B cell (primary cell): ENCODE data around the gene RIC3. TPM values are rescaled to one million over a fixed set of nuclear protein-coding genes. Genes with fewer than 3 reads are reported as not detected.

Experiments used
- ATAC-seq: fragments of 200-7000 bp; cut with Tn5 transposase; one replicate; pipeline ENCODE4 v1.10.0; 2021; ENCODE audit warnings: low read depth, mild to moderate bottlenecking, moderate number of reproducible peaks, moderate library complexity
- CTCF ChIA-PET: fragments of 350-600 bp; sonication (Branson Sonifier 250); formaldehyde crosslinking; loops from one replicate; lab custom pipeline; 2021; ENCODE audit warnings: antibody characterized with exemption, inconsistent platforms; lab: Charles Lee
- POLR2A ChIA-PET: fragments of 350-600 bp; sonication (Branson Sonifier 250); formaldehyde crosslinking; loops from one replicate; lab custom pipeline; 2021; ENCODE audit warnings: antibody characterized with exemption; lab: Charles Lee
- DNase-seq: peaks from one replicate; pipeline ENCODE4 v3.0.0; 2013
- H2AFZ ChIP-seq: 2 replicates; pipeline ENCODE4 v1.6.1; 2012; ENCODE audit warnings: mild to moderate bottlenecking, low read depth, low read length; ENCODE audit not compliant: insufficient read depth, poor library complexity, severe bottlenecking
- H3K27ac ChIP-seq, 2 donors: 1 replicate in 1 of 2; 2 replicates in 1 of 2; pipeline ENCODE4 v1.5.1; 2012 to 2013; ENCODE audit warnings: low read length in 2 of 2, mild to moderate bottlenecking in 2 of 2, moderate library complexity in 1 of 2
- H3K27me3 ChIP-seq, 4 experiments: fragments of 200-600 bp in 1 of 4; sonication (generic) in 1 of 4; replicated peaks in 1 of 4; 1 replicate in 2 of 4; 2 replicates in 2 of 4; pipeline versions ENCODE4 v1.6.1 to v1.7.0; 2013 to 2016; ENCODE audit warnings: low read length in 3 of 4, mild to moderate bottlenecking in 2 of 4, mixed read lengths in 1 of 4, moderate library complexity in 1 of 4; ENCODE audit not compliant: insufficient read depth in 4 of 4, control insufficient read depth in 3 of 4; ENCODE audit errors: control extremely low read depth in 1 of 4
- H3K36me3 ChIP-seq, 2 experiments: replicated peaks in 1 of 2; 1 replicate in 1 of 2; 2 replicates in 1 of 2; pipeline versions ENCODE4 v1.6.1 to v1.7.1; 2013; ENCODE audit warnings: low read length in 1 of 2; ENCODE audit not compliant: insufficient read depth in 2 of 2, control insufficient read depth in 1 of 2; ENCODE audit errors: control extremely low read depth in 1 of 2, extremely low read depth in 1 of 2
- H3K4me1 ChIP-seq, 2 donors: fragments of 200-600 bp in 1 of 2; sonication (generic) in 1 of 2; 1 replicate in 1 of 2; 2 replicates in 1 of 2; pipeline versions ENCODE4 v1.5.1 to v1.6.1; 2013 to 2017; ENCODE audit warnings: low read length in 2 of 2; ENCODE audit not compliant: control insufficient read depth in 2 of 2, insufficient read depth in 2 of 2
- H3K4me2 ChIP-seq: replicated peaks from 2 replicates; pipeline ENCODE3; 2012; ENCODE audit warnings: mild to moderate bottlenecking, low read depth, low read length; ENCODE audit not compliant: poor library complexity, severe bottlenecking
- H3K4me3 ChIP-seq, 5 experiments: fragments of 200-600 bp in 1 of 5; sonication (generic) in 1 of 5; 1 replicate in 3 of 5; 2 replicates in 2 of 5; pipeline versions ENCODE4 v1.5.1 to v1.7.0; 2011 to 2016; ENCODE audit warnings: low read length in 4 of 5, mild to moderate bottlenecking in 4 of 5, low read depth in 2 of 5, control low read depth in 1 of 5, moderate library complexity in 1 of 5; ENCODE audit not compliant: insufficient read depth in 1 of 5; ENCODE audit errors: control extremely low read depth in 1 of 5, extremely low read depth in 1 of 5
- H3K79me2 ChIP-seq: fragments of 200-600 bp; sonication (generic); one replicate; pipeline ENCODE4 v1.6.0; 2016; ENCODE audit warnings: low read length; ENCODE audit not compliant: control insufficient read depth, insufficient read depth
- H3K9ac ChIP-seq: fragments of 200-600 bp; sonication (generic); 2 replicates; pipeline ENCODE4 v1.6.1; 2017; ENCODE audit warnings: mild to moderate bottlenecking, low read length, moderate library complexity
- H3K9me3 ChIP-seq, 3 donors: one replicate each; pipeline versions ENCODE4 v1.6.1 to v1.7.1; 2013; ENCODE audit warnings: low read length in 2 of 3; ENCODE audit not compliant: control insufficient read depth in 2 of 3, insufficient read depth in 1 of 3; ENCODE audit errors: control extremely low read depth in 1 of 3
- H4K20me1 ChIP-seq: 2 replicates; pipeline ENCODE4 v1.6.0; 2012; ENCODE audit warnings: mild to moderate bottlenecking, low read length; ENCODE audit not compliant: insufficient read depth, control insufficient read depth, poor library complexity, severe bottlenecking
- H3K27ac Mint-ChIP-seq: one replicate; pipeline ENCODE4 v1.8.0; 2021; ENCODE audit warnings: mixed read lengths
- H3K27me3 Mint-ChIP-seq: one replicate; pipeline ENCODE4 v1.8.0; 2021; ENCODE audit warnings: mixed read lengths
- H3K4me1 Mint-ChIP-seq: one replicate; pipeline ENCODE4 v1.8.0; 2021; ENCODE audit warnings: mixed read lengths
- H3K4me3 Mint-ChIP-seq: one replicate; pipeline ENCODE4 v1.8.0; 2021; ENCODE audit warnings: mixed read lengths
- H3K9me3 Mint-ChIP-seq: one replicate; pipeline ENCODE4 v1.8.0; 2022; ENCODE audit warnings: mixed read lengths; ENCODE audit not compliant: insufficient read depth
- EZH2 ChIP-seq: IDR thresholded peaks from 2 replicates; pipeline ENCODE4 v1.6.1; 2012; ENCODE audit warnings: borderline replicate concordance, low read depth, mild to moderate bottlenecking, moderate library complexity, low read length; ENCODE audit not compliant: insufficient read depth, poor library complexity, severe bottlenecking
- WGBS: methylation state at CpG from one replicate; pipeline ENCODE4 v1.1.5; 2013; ENCODE audit warnings: missing lambda C conversion rate; ENCODE audit not compliant: insufficient coverage; 5-methylcytosine and 5-hydroxymethylcytosine counted together
- intact Hi-C: fragments of 100-400 bp; cut with micrococcal nuclease; formaldehyde crosslinking; loops from one replicate; pipeline ENCODE4 v1.10.0; 2022
- polyA plus RNA-seq: library from polyadenylated mRNA; depleted of rRNA; stranded (reverse); fragments of >200 nt; gene quantifications from 2 replicates; pipeline ENCODE4 v1.2.3, GENCODE V29; 2012
- total RNA-seq, 2 donors: library from RNA; stranded (reverse); fragments of 120-200 nt in 1 of 2; gene quantifications; 1 replicate in 1 of 2; 2 replicates in 1 of 2; pipeline versions ENCODE4 v1.2.3 to v1.2.4, GENCODE V29; 2013 to 2022
- TF ChIP-seq, protein P1 (sequence below): fragments of 200-600 bp; IDR thresholded peaks from one replicate; pipeline ENCODE4 v1.8.0; 2022; ENCODE audit warnings: antibody characterized with exemption, mild to moderate bottlenecking

The RIC3 gene
- total and polyA plus RNA-seq, 2 donors (not counting 1 experiment from before 2014, with no cell fraction given) = 62.4 to 74.6 TPM

DNA sequence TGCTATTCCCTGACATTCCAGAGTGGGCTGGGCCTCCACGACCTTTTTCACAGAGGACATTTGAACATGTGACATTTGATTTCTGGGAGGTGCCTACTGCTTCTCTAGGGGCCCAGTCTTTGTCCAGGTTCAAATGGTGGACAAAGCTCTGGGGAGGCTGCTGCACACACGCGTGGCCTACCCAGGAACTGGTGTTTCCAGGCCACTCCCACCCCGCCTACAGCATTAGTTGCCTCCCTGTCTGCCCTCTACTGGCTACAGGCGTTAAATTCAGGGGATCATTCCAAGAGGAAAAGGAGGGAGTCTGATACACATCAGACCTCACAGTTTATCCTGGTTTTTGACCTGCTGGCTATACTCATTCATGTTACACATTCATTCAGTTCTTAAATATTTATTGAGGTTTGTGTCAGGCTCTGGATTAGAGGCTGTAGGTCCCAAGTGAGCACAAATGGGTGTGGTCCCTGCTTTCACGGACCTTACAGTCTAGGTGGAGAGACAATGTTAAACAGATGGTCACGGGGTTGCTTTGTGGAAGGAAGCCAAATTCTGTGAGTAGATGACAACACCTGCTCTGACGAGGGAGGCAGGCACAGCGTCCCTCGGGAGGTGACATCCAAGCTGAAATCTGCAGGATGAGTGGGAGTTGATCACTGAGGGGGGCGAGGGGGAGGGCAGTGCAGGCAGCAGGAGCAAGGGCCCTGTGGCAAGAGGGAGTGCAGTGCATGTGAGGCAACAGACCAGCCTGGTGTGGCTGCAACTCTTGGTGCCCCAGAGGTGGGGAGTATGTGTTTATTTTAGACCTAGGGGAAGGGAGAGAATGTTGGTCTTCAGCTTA lies 76.0 kb downstream of the RIC3 start:
- intact Hi-C loops = no loop called here
- no peak for DNase-seq
- no peak for ATAC-seq

DNA sequence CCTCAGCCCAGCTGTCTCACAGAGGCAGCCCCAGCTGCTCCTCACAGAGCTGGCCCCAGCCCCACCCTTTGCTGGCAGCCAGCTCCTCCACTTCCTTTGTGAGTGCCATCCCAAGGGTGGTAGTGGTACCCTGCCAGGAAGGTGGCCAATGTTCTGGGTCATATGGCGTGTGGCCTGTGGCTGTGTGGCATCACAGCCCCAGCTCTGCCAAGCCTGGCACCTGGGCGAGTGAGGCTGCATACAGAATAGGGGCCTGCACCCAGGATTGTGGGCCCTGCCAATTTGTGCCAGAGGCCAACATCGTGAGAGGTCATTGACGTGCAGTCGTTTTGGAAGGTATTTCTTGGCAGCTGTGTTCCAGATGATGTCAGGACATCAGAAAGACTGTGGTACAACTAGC lies 77.1 kb downstream of the RIC3 start:
- ChIA-PET CTCF (interaction anchor here (1.5 to 6.2 kb wide), 4 partner anchors 8 to 994 kb away, joined by 4 to 41 read pairs (median 13); no protein-coding TSS in a partner anchor), POLR2A (no interaction called here)
- H3K27me3 ChIP-seq = peaks cover 0 to 11% (median 0%) of the 10 kb centered on the region in 4 experiments
- H2AFZ ChIP-seq = no peak overlapping the region
- peaks cover 0 to 5% of the 10 kb centered on the region in 2 donors for H3K4me1 ChIP-seq
- no peak overlapping the region for H3K9ac ChIP-seq
- H3K36me3 ChIP-seq = no peaks in the 10 kb centered on the region
- DNase-seq = no peak
- intact Hi-C loops = no loop called here
- H4K20me1 ChIP-seq = no peaks in the 10 kb centered on the region
- ATAC-seq = no peak
- H3K9me3 Mint-ChIP-seq = no peaks in the 10 kb centered on the region
- H3K27me3 Mint-ChIP-seq = peaks cover 6% of the 10 kb centered on the region
- H3K27ac Mint-ChIP-seq = no peak overlapping the region
- H3K4me1 Mint-ChIP-seq = peaks cover 2% of the 10 kb centered on the region
- no peak overlapping the region for H3K4me3 Mint-ChIP-seq
- TF ChIP-seq, protein P1, sequence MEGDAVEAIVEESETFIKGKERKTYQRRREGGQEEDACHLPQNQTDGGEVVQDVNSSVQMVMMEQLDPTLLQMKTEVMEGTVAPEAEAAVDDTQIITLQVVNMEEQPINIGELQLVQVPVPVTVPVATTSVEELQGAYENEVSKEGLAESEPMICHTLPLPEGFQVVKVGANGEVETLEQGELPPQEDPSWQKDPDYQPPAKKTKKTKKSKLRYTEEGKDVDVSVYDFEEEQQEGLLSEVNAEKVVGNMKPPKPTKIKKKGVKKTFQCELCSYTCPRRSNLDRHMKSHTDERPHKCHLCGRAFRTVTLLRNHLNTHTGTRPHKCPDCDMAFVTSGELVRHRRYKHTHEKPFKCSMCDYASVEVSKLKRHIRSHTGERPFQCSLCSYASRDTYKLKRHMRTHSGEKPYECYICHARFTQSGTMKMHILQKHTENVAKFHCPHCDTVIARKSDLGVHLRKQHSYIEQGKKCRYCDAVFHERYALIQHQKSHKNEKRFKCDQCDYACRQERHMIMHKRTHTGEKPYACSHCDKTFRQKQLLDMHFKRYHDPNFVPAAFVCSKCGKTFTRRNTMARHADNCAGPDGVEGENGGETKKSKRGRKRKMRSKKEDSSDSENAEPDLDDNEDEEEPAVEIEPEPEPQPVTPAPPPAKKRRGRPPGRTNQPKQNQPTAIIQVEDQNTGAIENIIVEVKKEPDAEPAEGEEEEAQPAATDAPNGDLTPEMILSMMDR = no peak
- TF ChIP-seq EZH2 = no peak
- no peak overlapping the region for H3K27ac ChIP-seq
- no peak overlapping the region for H3K4me2 ChIP-seq
- no peak overlapping the region for H3K4me3 ChIP-seq
- H3K9me3 ChIP-seq = no peaks in the 10 kb centered on the region
- no peaks in the 10 kb centered on the region for H3K79me2 ChIP-seq
- 90% methylated on average over 5 of the region's 5 CpGs for WGBS

More for the DNA sequence above, 76.0 kb downstream of the RIC3 start:
- CTCF ChIA-PET = interaction anchor here (0.7 to 1.4 kb wide), 4 partner anchors 8 to 86 kb away, joined by 3 to 4 read pairs (median 4); no protein-coding TSS in a partner anchor
- H3K4me3 Mint-ChIP-seq = no peak overlapping the region
- H2AFZ ChIP-seq = no peak overlapping the region
- no peaks in the 10 kb centered on the region for H3K79me2 ChIP-seq
- H3K27me3 ChIP-seq = peaks cover 0 to 9% (median 0%) of the 10 kb centered on the region in 4 experiments
- H3K27ac Mint-ChIP-seq = no peak overlapping the region
- no peak for TF ChIP-seq EZH2
- TF ChIP-seq, protein P1 = no peak
- H3K27me3 Mint-ChIP-seq = no peaks in the 10 kb centered on the region
- no peaks in the 10 kb centered on the region for H3K9me3 ChIP-seq
- POLR2A ChIA-PET = no interaction called here
- no peak overlapping the region for H3K27ac ChIP-seq
- peaks cover 0 to 5% of the 10 kb centered on the region in 2 donors for H3K4me1 ChIP-seq
- WGBS = 61% methylated on average over 10 of the region's 11 CpGs
- H3K36me3 ChIP-seq = no peaks in the 10 kb centered on the region
- no peaks in the 10 kb centered on the region for H3K9me3 Mint-ChIP-seq
- H3K9ac ChIP-seq = no peak overlapping the region
- H4K20me1 ChIP-seq = no peaks in the 10 kb centered on the region
- H3K4me1 Mint-ChIP-seq = peaks cover 2% of the 10 kb centered on the region
- H3K4me3 ChIP-seq = no peak overlapping the region
- no peak overlapping the region for H3K4me2 ChIP-seq
